Caco-2 (cell line): ENCODE measurements around the gene SLC17A9. TPM values are rescaled to one million over a fixed set of nuclear protein-coding genes. Genes with fewer than 3 reads are reported as not detected.

Experiments
- BruUV-seq: library from RNA; stranded (reverse); fragments of 400-500 nt; replicated peaks from 2 replicates; lab custom pipeline; 2021; lab: Mats Ljungman, UMichigan
- CTCF ChIA-PET: fragments of 300-600 bp; sonication (Branson Sonifier 250); formaldehyde crosslinking; loops from one replicate; lab custom pipeline; 2022; ENCODE audit warnings: antibody characterized with exemption; lab: Charles Lee
- POLR2A ChIA-PET: fragments of 300-600 bp; sonication (Branson Sonifier 250); formaldehyde crosslinking; loops from one replicate; lab custom pipeline; 2022; ENCODE audit warnings: antibody characterized with exemption; lab: Charles Lee
- DNase-seq, 2 experiments: peaks; one replicate each; pipeline versions ENCODE4 v3.0.0 to v3.0.0-alpha.2; 2020 to 2022
- H3K27me3 ChIP-seq: replicated peaks from 2 replicates; pipeline ENCODE4 v1.6.0; 2011; ENCODE audit warnings: low read length; ENCODE audit not compliant: control insufficient read depth, insufficient read depth
- H3K36me3 ChIP-seq: 2 replicates; pipeline ENCODE4 v1.5.1; 2011; ENCODE audit warnings: low read length; ENCODE audit not compliant: control insufficient read depth, insufficient read depth
- H3K4me1 ChIP-seq: fragments of 250-450 bp; sonication (Bioruptor Pico); 2 replicates; pipeline ENCODE4 v1.5.1; 2020; ENCODE audit warnings: mild to moderate bottlenecking
- H3K4me3 ChIP-seq: 2 replicates; pipeline ENCODE4 v1.5.1; 2011; ENCODE audit warnings: low read depth, mild to moderate bottlenecking, control low read depth, low read length
- H3K9me3 ChIP-seq: fragments of 250-450 bp; sonication (Bioruptor Pico); 2 replicates; pipeline ENCODE4 v1.5.1; 2020; ENCODE audit warnings: mild to moderate bottlenecking, moderate library complexity
- H3K27ac Mint-ChIP-seq: one replicate; pipeline ENCODE4 v1.8.0; 2022; ENCODE audit warnings: mixed read lengths; ENCODE audit not compliant: unreplicated experiment
- H3K27me3 Mint-ChIP-seq: one replicate; pipeline ENCODE4 v1.8.0; 2022; ENCODE audit warnings: mixed read lengths; ENCODE audit not compliant: insufficient read depth, unreplicated experiment
- H3K36me3 Mint-ChIP-seq: one replicate; pipeline ENCODE4 v1.8.0; 2022; ENCODE audit warnings: mild to moderate bottlenecking, mixed read lengths; ENCODE audit not compliant: insufficient read depth, unreplicated experiment
- H3K4me1 Mint-ChIP-seq: one replicate; pipeline ENCODE4 v1.8.0; 2022; ENCODE audit warnings: low read depth, mixed read lengths; ENCODE audit not compliant: unreplicated experiment
- H3K4me3 Mint-ChIP-seq: one replicate; pipeline ENCODE4 v1.8.0; 2022; ENCODE audit warnings: mild to moderate bottlenecking, moderate library complexity, mixed read lengths; ENCODE audit not compliant: unreplicated experiment
- H3K9me3 Mint-ChIP-seq: one replicate; pipeline ENCODE4 v1.8.0; 2022; ENCODE audit warnings: mixed read lengths; ENCODE audit not compliant: unreplicated experiment
- intact Hi-C: fragments of 100-400 bp; cut with micrococcal nuclease; formaldehyde crosslinking; loops from one replicate; pipeline ENCODE4 v1.10.0; 2022; ENCODE audit not compliant: unreplicated experiment
- total RNA-seq: library from RNA; stranded (reverse); gene quantifications from 2 replicates; pipeline ENCODE4 v1.2.3, GENCODE V29; 2022
- TF ChIP-seq, protein P1 (sequence below), 2 experiments: fragments of 200-600 bp in 1 of 2; IDR thresholded peaks; 1 replicate in 1 of 2; 2 replicates in 1 of 2; pipeline versions ENCODE4 v1.5.1 to v1.8.0; 2011 to 2022; ENCODE audit warnings: antibody characterized with exemption in 1 of 2, control low read depth in 1 of 2, inconsistent platforms in 1 of 2, low read depth in 1 of 2, low read length in 1 of 2, mild to moderate bottlenecking in 1 of 2, moderate library complexity in 1 of 2; ENCODE audit not compliant: insufficient read depth in 1 of 2, severe bottlenecking in 1 of 2, unreplicated experiment in 1 of 2

The SLC17A9 gene
- total RNA-seq, 1 experiment from 2014 or later, result 64.7 TPM

DNA sequence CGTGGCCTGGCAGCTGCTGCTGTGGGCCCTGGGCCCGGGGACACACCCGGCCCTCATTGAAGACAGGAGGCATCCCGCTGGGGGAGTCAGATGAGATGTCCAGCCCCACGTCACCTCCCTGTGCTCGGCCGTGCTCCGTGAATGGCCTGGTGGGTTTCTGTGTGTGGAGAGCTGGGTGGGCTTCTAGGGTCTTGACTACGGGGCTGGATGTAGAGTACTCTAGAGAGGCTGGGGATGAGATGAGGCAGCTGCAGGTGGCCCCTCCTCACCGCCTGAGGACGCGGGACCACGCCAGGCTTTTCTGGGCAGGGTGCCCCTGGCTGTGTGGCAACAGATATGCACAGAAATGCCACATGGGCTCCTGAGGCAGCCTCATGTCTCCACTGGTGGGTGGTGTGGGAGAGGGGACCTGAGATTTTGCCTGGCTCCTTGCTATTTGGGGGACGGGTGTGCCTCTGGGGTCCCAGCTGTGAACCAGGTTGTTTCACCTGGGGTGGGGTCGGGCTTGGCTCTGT lies 62.7 kb downstream of the SLC17A9 start:
- H3K36me3 Mint-ChIP-seq, result peaks cover 12% of the 10 kb centered on the region
- ChIA-PET POLR2A (interaction anchor here (0.5 to 1.0 kb wide), 4 partner anchors 43 to 174 kb away, joined by 3 to 8 read pairs (median 4); partner anchors contain the start of gene GID8), CTCF (interaction anchor here (0.6 to 2.9 kb wide), 13 partner anchors 10 to 627 kb away, joined by 3 to 37 read pairs (median 4); no protein-coding TSS in a partner anchor)
- Histone ChIP-seq H3K27me3 (no peaks in the 10 kb centered on the region), H3K4me1 (peaks cover 55% of the 10 kb centered on the region), H3K36me3 (no peaks in the 10 kb centered on the region; the same call in 1 of the 2 replicates), H3K9me3 (peaks cover 10% of the 10 kb centered on the region), H3K4me3 (peak overlapping the region; percentile 36)
- no peaks in the 10 kb centered on the region for H3K27me3 Mint-ChIP-seq
- peak overlapping the region; percentile 81 for H3K4me3 Mint-ChIP-seq
- no peak for DNase-seq
- intact Hi-C loops, result loop anchor here (2.0 kb wide), 1 partner anchor 60 kb away; no protein-coding TSS in a partner anchor
- H3K9me3 Mint-ChIP-seq, result peaks cover 16% of the 10 kb centered on the region
- no TSS peak for BruUV-seq
- peaks cover 49% of the 10 kb centered on the region for H3K4me1 Mint-ChIP-seq
- H3K27ac Mint-ChIP-seq, result peak overlapping the region; percentile 81
- TF ChIP-seq, protein P1, sequence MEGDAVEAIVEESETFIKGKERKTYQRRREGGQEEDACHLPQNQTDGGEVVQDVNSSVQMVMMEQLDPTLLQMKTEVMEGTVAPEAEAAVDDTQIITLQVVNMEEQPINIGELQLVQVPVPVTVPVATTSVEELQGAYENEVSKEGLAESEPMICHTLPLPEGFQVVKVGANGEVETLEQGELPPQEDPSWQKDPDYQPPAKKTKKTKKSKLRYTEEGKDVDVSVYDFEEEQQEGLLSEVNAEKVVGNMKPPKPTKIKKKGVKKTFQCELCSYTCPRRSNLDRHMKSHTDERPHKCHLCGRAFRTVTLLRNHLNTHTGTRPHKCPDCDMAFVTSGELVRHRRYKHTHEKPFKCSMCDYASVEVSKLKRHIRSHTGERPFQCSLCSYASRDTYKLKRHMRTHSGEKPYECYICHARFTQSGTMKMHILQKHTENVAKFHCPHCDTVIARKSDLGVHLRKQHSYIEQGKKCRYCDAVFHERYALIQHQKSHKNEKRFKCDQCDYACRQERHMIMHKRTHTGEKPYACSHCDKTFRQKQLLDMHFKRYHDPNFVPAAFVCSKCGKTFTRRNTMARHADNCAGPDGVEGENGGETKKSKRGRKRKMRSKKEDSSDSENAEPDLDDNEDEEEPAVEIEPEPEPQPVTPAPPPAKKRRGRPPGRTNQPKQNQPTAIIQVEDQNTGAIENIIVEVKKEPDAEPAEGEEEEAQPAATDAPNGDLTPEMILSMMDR (IDR thresholded peaks at IDR 0.05; ENCODE audit: insufficient read depth in 1 of 2, low read depth in 1 of 2, low read length in 1 of 2, severe bottlenecking in 1 of 2, unreplicated experiment in 1 of 2), result no peak

DNA sequence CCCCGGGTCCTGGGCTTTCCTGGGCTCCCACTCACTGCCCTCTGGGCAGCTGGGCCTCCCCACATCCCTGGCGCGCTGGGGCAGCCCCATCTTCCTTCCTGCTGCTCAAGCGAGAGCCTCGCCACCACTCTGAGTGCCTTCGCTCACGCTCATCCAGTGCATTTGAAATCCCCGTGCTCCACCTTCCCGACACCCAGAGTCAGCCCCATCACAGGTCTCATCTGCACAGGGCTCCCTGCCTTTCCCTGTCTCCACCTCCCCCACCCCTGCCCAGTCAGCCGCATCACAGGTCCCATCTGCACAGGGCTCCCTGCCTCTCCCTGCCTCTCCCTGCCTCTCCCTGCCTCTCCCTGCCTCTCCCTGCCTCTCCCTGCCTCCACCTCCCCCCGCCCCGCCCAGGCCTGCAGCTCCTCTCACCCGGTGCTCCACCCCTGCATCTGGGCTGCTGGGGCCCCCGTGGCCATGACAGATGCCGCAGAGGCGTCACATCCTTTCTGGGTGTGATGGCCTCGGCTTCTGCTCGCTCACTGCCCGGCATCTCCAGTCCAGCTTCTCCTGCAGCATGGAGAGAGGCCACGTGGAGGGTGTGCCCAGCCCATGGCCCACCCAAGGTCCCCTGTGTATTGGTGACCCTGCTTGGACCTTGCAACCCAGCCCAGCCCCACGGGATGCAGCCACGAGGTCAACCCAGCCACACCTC lies 63.3 kb downstream of the SLC17A9 start:
- BruUV-seq, result no TSS peak
- H3K27me3 ChIP-seq, result no peaks in the 10 kb centered on the region
- no peak for DNase-seq
- H3K27me3 Mint-ChIP-seq, result no peaks in the 10 kb centered on the region
- peaks cover 13% of the 10 kb centered on the region for H3K36me3 Mint-ChIP-seq
- peaks cover 61% of the 10 kb centered on the region for H3K4me1 ChIP-seq
- intact Hi-C loops, result loop anchor here (2.0 kb wide), 1 partner anchor 61 kb away; no protein-coding TSS in a partner anchor
- POLR2A ChIA-PET, result no interaction called here
- no peak overlapping the region for H3K4me3 ChIP-seq
- H3K9me3 Mint-ChIP-seq, result peaks cover 22% of the 10 kb centered on the region
- TF ChIP-seq, protein P1 (IDR thresholded peaks at IDR 0.05; ENCODE audit: insufficient read depth in 1 of 2, low read depth in 1 of 2, low read length in 1 of 2, severe bottlenecking in 1 of 2, unreplicated experiment in 1 of 2), result no peak
- H3K4me1 Mint-ChIP-seq, result peaks cover 50% of the 10 kb centered on the region
- peaks cover 10% of the 10 kb centered on the region for H3K9me3 ChIP-seq
- no peaks in the 10 kb centered on the region; the same call in 1 of the 2 replicates for H3K36me3 ChIP-seq
- CTCF ChIA-PET, result interaction anchor here (0.6 to 2.9 kb wide), 2 partner anchors 43 to 626 kb away, joined by 3 to 37 read pairs; no protein-coding TSS in a partner anchor
- peak overlapping the region; percentile 81 for H3K4me3 Mint-ChIP-seq
- H3K27ac Mint-ChIP-seq, result peak overlapping the region; percentile 81

DNA sequence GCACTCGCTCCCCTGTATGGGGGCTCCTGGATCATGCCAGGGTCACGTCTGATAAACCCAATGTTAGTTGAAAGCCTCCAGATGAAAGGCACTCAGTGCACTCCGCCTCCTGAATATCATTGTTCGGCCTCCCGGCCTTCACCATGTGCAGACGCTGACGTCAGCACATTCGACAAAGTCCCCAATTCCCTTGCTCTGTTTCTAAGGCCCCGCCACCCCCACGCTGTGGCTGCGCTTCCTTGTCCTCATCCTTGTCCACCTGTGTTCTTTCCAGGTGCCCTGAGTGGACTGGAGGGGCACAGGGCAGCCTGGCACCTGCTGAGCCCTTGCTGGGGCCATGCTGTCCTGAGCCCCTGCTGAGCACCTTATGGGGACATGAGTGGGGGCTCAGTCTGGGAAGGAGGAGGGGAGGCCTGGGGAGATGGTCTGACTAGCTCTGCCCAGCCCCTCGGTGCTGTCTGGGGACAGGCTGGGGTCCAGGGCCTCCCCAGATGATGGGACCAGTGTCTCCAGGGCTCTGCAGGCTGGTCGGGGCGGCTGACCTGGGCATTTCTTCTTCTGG lies 64.1 kb downstream of the SLC17A9 start:
- no TSS peak for BruUV-seq
- peak overlapping the region; percentile 81 for H3K4me3 Mint-ChIP-seq
- no peaks in the 10 kb centered on the region for H3K27me3 ChIP-seq

More for the DNA sequence above, 64.1 kb downstream of the SLC17A9 start:
- DNase-seq, result no peak
- H3K27ac Mint-ChIP-seq, result peak overlapping the region; percentile 81
- Histone ChIP-seq H3K36me3 (no peaks in the 10 kb centered on the region; the same call in 1 of the 2 replicates), H3K4me3 (no peak overlapping the region), H3K9me3 (peaks cover 10% of the 10 kb centered on the region), H3K4me1 (peaks cover 68% of the 10 kb centered on the region)
- TF ChIP-seq, protein P1 (IDR thresholded peaks at IDR 0.05; ENCODE audit: insufficient read depth in 1 of 2, low read depth in 1 of 2, low read length in 1 of 2, severe bottlenecking in 1 of 2, unreplicated experiment in 1 of 2), result no peak
- H3K4me1 Mint-ChIP-seq, result peaks cover 57% of the 10 kb centered on the region
- H3K36me3 Mint-ChIP-seq, result peaks cover 21% of the 10 kb centered on the region
- POLR2A ChIA-PET, result interaction anchor here (0.6 kb wide), 1 partner anchor 212 kb away, joined by 3 read pairs; the partner anchor contains the start of gene OGFR
- no peaks in the 10 kb centered on the region for H3K27me3 Mint-ChIP-seq
- intact Hi-C loops, result no loop called here
- peaks cover 26% of the 10 kb centered on the region for H3K9me3 Mint-ChIP-seq
- CTCF ChIA-PET, result interaction anchor here (2.9 kb wide), 1 partner anchor 44 kb away, joined by 37 read pairs; no protein-coding TSS in a partner anchor
